ENCODE data around the gene LIME1. TPM values are rescaled to one million over a fixed set of nuclear protein-coding genes. Genes with fewer than 3 reads are reported as not detected.

LIME1 gene
- total RNA-seq, 2 experiments from 2014 or later = 49.2 to 138 TPM

DNA sequence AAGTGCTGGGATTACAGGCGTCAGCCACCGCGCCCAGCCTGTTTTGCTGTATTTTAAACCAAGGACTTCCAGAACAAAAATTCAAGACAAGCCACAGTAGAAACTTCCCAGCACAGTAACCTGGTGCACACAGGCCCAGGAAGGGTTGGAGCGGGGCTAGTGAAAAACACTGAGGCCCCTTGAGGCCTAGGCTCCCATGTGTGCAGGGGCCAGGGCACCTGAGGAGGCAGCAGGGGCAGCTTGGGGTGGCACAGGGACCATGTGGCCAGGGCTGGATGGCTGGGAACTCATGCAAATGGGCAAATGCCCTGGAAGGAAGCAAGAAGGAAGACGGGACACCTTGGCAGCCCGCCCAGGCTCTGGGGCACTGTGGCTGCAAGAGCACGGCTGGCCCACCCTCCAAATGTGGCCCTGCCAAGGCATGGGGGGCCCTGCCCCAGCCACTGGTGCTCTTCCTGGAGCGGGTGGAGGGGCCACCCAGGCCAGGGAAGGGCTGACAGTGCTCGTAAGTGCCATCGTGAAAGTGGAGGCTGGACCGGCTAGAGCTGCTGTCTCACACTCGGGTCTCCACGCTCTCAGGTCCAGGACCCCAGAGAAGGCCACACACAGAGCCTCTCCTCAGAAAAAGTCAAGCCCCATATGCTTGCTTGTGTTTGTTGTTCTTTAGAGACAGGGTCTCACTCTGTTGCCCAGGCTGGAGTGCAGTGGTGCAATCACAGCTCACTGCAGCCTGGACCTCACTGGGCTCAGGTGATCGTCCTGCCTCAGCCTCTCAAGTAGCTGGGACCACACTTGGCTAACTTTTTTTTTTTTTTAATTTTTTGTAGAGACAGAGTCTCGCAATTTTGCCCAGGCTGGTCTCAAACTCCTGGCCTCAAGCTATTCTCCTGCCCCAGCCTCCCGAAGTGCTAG is 13.4 kb downstream of the LIME1 start:
- DNase-seq = no peak
- ATAC-seq = no peak
- no peaks in the 10 kb centered on the region for H3K9me3 Mint-ChIP-seq (ENCODE audit: low read depth)
- no peaks in the 10 kb centered on the region for H3K36me3 Mint-ChIP-seq
- no peak overlapping the region for H3K4me3 Mint-ChIP-seq
- CTCF ChIA-PET = interaction anchor here (0.8 to 3.0 kb wide), 11 partner anchors 8 to 212 kb away, joined by 3 to 18 read pairs (median 4); partner anchors contain the start of genes ARFRP1, LIME1, PTK6 and RTEL1
- H3K27me3 Mint-ChIP-seq = no peaks in the 10 kb centered on the region
- peaks cover 18% of the 10 kb centered on the region for H3K4me1 Mint-ChIP-seq
- H3K27ac Mint-ChIP-seq = peak overlapping the region; percentile 40

DNA sequence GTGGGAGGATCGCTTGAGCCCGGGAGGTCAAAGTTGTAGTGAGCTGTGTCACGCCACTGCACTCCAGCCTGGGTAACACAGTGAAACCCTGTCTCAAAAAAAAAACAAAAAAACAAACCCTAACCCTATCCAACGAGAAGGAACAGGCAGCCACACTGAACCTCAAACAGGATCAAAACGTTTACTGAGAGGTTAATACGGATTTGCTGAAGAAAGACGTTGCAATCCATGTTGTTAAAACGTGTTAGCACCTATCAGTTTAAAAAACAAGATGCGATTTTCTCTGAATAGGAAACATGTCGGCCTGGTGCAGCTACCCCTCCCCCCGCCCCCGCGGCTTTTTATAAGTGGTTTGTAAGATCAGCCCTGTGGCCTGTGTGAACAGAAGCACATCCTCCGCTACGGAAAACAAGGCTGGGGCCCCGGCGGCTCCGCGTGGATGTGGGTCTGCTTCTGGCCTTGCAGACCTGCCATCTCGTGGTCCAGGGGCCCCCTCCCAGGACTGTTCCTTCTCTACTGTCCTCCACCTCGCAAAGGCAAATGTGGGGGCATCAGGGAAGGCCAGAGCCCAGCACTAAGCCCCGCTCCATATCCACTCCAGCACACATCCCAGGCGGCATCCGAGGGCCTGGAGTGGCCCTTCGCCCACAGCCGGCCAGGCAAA is 14.5 kb downstream of the LIME1 start:
- Mint-ChIP-seq H3K9me3 (ENCODE audit: low read depth) (no peaks in the 10 kb centered on the region), H3K27ac (peak overlapping the region; percentile 93), H3K27me3 (no peaks in the 10 kb centered on the region), H3K4me1 (peaks cover 18% of the 10 kb centered on the region), H3K4me3 (peak overlapping the region; percentile 62), H3K36me3 (no peaks in the 10 kb centered on the region)
- CTCF ChIA-PET = interaction anchor here (0.6 to 3.0 kb wide), 13 partner anchors 9 to 255 kb away, joined by 3 to 18 read pairs (median 4); partner anchors contain the start of genes ARFRP1, LIME1, PTK6 and RTEL1
- ATAC-seq (peak; percentile 83), DNase-seq (peak; percentile 81)

DNA sequence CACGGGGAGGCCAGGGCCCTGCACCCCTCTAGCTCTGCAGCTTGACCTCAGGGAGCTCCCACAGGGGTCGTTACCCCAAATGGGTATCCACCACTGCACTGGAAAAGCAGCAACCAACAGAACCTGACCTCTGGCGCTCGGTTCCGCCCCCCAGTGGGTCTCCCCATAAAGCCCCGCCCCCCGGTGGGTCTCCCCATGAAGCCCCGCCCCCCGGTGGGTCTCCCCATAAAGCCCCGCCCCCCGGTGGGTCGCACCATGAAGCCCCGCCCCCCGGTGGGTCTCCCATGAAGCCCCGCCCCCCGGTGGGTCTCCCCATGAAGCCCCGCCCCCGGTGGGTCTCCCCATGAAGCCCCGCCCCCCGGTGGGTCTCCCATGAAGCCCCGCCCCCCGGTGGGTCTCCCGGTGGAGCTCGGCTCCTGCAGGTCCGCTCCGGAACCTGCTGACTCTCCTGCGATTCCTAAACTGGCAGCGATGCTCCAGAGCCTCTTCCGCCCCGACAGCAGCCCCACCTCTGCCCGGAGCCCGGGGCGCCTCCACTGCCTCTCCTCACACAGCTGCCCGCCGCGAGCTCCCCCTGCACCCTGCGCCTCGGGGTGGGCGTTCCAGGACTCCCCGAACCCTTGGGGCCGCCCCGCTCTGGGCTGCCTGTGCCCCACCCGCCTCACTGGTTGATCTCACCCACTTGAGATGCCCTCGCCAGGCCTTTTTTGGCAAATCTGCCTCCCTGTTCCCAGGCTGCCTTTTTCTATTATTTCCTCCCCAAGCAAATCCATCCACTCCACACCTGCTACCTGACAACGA is 15.2 kb downstream of the LIME1 start:
- CTCF ChIA-PET = interaction anchor here (0.9 to 3.0 kb wide), 7 partner anchors 10 to 93 kb away, joined by 3 to 18 read pairs (median 6); partner anchors contain the start of genes ARFRP1, LIME1, RTEL1 and SLC2A4RG
- H3K9me3 Mint-ChIP-seq (ENCODE audit: low read depth) = no peaks in the 10 kb centered on the region
- peak overlapping the region; percentile 93 for H3K27ac Mint-ChIP-seq
- H3K36me3 Mint-ChIP-seq = no peaks in the 10 kb centered on the region
- H3K4me1 Mint-ChIP-seq = peaks cover 25% of the 10 kb centered on the region
- peak overlapping the region; percentile 62 for H3K4me3 Mint-ChIP-seq
- no peaks in the 10 kb centered on the region for H3K27me3 Mint-ChIP-seq
- ATAC-seq (peak; percentile 46), DNase-seq (peak; percentile 68)

DNA sequence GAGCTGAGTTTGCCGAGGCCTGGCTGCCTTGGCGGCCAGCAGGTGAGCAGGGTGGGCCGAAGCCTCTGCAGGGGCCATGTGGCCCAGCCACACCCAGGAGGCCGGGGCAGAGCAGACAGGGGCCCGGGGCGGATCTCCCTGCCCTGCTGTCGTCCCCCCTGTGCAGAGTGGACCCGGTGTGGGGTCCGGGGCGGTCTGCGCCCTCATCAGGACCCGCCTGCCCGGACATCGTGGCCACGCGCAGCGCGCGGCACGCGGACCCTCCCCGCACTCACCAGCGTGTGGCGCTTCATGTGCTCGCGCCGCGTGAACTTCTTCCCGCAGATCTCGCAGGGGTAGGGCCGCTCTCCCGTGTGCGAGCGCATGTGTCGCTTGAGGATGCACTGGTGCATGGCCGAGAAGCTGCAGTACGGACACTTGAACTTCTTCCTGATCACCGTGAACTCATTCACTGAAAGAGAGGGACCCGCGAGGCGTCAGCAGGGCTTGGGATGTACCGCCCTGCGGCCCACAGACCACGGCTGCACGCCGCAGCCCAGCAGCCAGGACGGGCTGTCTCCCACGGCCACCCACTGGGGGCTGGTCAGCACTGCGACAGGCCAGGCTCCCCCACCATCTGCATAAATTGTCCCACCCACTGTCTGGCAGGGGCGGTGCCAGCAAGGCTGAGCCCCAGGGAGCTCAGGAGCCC is 16.1 kb downstream of the LIME1 start:
- Mint-ChIP-seq H3K36me3 (no peaks in the 10 kb centered on the region), H3K27ac (no peak overlapping the region), H3K9me3 (ENCODE audit: low read depth) (no peaks in the 10 kb centered on the region), H3K4me3 (no peak overlapping the region), H3K27me3 (no peaks in the 10 kb centered on the region), H3K4me1 (peaks cover 30% of the 10 kb centered on the region)
- ATAC-seq = no peak
- CTCF ChIA-PET = interaction anchor here (0.5 to 1.0 kb wide), 3 partner anchors 33 to 94 kb away, joined by 3 to 5 read pairs (median 3); partner anchors contain the start of gene RTEL1
- no peak for DNase-seq

DNA sequence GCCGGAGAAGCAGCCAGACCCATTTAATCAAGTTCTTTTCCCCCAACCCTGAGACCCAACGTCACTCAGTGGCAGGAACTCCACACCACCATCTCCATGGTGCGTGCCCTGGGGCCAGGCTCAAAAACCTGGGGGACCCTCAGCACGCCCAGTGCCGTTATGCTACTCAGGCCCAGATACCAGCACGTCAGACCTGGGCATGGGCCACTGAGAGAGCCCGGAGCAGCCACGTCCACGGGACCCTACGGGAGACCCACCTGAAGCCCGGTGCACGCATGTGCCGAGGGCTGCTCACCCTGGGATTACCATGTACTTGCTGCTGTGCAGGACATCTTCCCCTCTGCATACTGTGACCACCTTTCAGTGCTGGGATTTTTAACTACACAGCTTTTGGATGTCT is 16.9 kb downstream of the LIME1 start:
- Mint-ChIP-seq H3K9me3 (ENCODE audit: low read depth) (no peaks in the 10 kb centered on the region), H3K27ac (no peak overlapping the region), H3K4me3 (no peak overlapping the region), H3K4me1 (peaks cover 30% of the 10 kb centered on the region), H3K36me3 (no peaks in the 10 kb centered on the region), H3K27me3 (peaks cover 3% of the 10 kb centered on the region)
- no peak for ATAC-seq
- CTCF ChIA-PET = interaction anchor here (0.5 kb wide), 1 partner anchor 41 kb away, joined by 3 read pairs; no protein-coding TSS in a partner anchor
- no peak for DNase-seq

DNA sequence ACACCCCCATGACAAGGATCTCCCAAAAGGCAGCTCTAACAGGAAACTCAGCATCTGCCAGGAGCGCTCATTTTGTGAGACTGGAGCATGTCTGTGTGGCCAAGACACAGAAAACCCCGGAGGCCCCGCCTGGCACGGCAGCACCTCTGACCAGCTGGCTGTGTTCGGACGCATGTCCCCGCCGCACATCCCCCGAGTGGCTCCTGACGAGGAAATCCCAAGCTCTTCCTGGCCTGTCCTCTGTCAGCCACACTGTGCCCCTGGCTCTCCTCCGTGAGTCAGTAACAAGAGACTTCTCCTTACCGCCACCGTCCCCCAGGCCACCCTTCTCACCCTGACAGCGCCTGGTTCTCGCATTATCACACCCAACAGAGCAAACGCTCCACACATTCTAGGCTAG is 17.5 kb downstream of the LIME1 start:
- Mint-ChIP-seq H3K4me1 (peaks cover 30% of the 10 kb centered on the region), H3K9me3 (ENCODE audit: low read depth) (no peaks in the 10 kb centered on the region), H3K36me3 (no peaks in the 10 kb centered on the region), H3K27ac (no peak overlapping the region), H3K4me3 (no peak overlapping the region), H3K27me3 (peaks cover 5% of the 10 kb centered on the region)
- DNase-seq (no peak), ATAC-seq (no peak)
- CTCF ChIA-PET = no interaction called here

DNA sequence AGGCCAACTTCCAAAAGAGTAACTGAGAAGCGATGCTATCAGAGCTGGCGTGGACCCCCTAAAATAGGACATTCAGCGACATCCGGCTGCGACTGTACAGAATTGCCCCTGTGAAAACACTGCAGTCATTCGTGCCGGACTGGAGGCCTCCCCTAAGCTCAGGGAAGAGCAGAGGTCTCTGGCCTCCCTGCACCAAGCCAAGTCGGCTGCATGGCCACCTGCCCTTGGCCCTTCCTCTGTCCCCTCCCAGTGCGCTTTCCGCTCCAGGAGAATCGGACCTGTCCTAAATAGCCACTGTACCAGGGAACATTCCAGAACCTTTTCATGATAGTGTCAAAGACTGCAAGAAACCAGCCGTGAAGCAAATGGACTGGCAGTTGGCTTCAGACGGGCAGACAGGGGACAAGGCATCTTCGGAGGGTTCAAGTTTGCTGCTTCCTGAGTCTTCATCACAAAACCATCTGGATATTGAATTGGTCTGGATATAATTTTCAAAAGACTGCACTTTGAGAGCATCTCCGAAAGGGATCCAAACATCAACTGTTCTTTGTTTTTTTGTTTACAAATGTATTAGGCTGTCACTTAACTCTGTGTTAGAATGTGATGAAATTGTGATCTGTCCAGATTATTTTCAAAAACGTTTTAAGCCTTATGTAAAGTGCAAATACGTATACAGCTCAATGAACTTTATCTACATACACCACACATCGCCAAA is 19.6 kb downstream of the LIME1 start:
- Mint-ChIP-seq H3K9me3 (ENCODE audit: low read depth) (no peaks in the 10 kb centered on the region), H3K27me3 (peaks cover 6% of the 10 kb centered on the region), H3K36me3 (no peaks in the 10 kb centered on the region), H3K27ac (no peak overlapping the region), H3K4me1 (peaks cover 18% of the 10 kb centered on the region), H3K4me3 (no peak overlapping the region)
- ATAC-seq = no peak
- no peak for DNase-seq
- CTCF ChIA-PET = interaction anchor here (0.6 to 1.6 kb wide), 3 partner anchors 23 to 30 kb away, joined by 4 read pairs; no protein-coding TSS in a partner anchor

DNA sequence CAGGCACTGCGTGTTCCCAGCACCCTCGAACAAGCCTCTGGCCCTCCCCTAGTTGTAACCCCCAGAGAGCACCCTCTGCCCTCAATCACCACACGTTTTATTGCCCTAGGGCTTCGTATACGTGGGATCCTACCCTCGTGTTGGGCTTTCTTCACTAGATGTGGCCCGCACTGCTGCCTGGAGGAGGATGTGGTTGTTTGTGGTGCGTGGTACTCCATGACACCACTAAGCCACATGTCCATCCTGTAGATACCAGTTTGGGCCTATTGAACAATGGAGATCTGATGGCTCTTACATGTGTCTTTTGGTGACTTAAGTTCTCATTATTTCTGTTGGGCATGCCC is 20.2 kb downstream of the LIME1 start:
- CTCF ChIA-PET = interaction anchor here (0.6 to 1.6 kb wide), 2 partner anchors 23 to 29 kb away, joined by 4 read pairs; no protein-coding TSS in a partner anchor
- Mint-ChIP-seq H3K4me3 (no peak overlapping the region), H3K9me3 (ENCODE audit: low read depth) (no peaks in the 10 kb centered on the region), H3K27ac (no peak overlapping the region), H3K36me3 (no peaks in the 10 kb centered on the region), H3K27me3 (peaks cover 7% of the 10 kb centered on the region), H3K4me1 (peaks cover 15% of the 10 kb centered on the region)
- peak; percentile 58 for ATAC-seq
- DNase-seq = peak; percentile 73

DNA sequence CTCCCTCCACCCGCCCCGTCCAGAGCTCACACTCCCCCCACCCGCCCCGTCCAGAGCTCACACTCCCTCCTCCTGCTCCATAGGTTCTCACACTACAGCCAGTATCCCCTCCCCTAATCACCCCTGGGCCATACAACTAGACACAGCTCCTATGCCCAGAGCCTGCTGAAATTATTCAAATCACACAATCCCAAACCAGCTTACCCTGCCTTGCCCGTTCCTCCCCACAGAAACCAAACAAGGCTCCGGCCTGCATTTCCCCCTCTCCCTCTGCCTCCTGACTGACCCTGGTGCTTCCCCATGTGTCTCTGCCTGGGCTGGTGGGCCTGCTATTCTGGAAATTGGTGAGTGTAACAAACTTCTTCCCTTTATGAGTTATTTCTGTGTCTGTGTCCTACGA is 21.7 kb downstream of the LIME1 start:
- peaks cover 16% of the 10 kb centered on the region for H3K27me3 Mint-ChIP-seq
- DNase-seq (no peak), ATAC-seq (no peak)
- H3K9me3 Mint-ChIP-seq (ENCODE audit: low read depth) = no peaks in the 10 kb centered on the region
- CTCF ChIA-PET = interaction anchor here (0.7 kb wide), 1 partner anchor 17 kb away, joined by 3 read pairs; no protein-coding TSS in a partner anchor
- no peak overlapping the region for H3K4me3 Mint-ChIP-seq
- H3K4me1 Mint-ChIP-seq = peaks cover 12% of the 10 kb centered on the region
- H3K36me3 Mint-ChIP-seq = no peaks in the 10 kb centered on the region
- H3K27ac Mint-ChIP-seq = no peak overlapping the region

DNA sequence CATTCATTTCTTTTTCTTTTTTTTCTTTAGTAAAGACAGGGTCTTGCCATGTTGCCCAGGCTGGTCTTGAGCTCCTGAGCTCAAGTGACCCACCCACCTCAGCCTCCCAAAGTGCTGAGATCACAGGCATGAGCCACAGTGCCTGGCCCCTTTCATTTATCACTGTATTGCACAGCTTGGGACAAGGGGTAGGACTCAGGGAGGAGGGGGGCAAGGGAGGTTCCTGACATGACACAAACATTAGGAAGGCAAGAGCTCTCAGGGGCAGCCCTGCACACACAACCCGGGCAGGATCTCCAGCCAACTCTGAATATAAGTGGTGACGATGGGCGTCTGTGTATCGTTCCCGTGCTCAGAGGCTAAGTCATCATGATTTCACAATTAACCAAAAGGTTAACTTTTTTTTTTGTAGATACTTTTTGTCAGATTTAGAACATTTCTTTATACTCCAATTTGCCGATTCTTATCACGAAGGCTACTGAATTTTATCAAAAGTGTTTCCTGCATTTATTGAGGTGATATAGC is 23.0 kb downstream of the LIME1 start:
- Mint-ChIP-seq H3K4me3 (no peak overlapping the region), H3K27me3 (peaks cover 21% of the 10 kb centered on the region), H3K4me1 (peaks cover 12% of the 10 kb centered on the region), H3K9me3 (ENCODE audit: low read depth) (no peaks in the 10 kb centered on the region), H3K27ac (no peak overlapping the region), H3K36me3 (no peaks in the 10 kb centered on the region)
- no peak for DNase-seq
- no peak for ATAC-seq
- CTCF ChIA-PET = no interaction called here

DNA sequence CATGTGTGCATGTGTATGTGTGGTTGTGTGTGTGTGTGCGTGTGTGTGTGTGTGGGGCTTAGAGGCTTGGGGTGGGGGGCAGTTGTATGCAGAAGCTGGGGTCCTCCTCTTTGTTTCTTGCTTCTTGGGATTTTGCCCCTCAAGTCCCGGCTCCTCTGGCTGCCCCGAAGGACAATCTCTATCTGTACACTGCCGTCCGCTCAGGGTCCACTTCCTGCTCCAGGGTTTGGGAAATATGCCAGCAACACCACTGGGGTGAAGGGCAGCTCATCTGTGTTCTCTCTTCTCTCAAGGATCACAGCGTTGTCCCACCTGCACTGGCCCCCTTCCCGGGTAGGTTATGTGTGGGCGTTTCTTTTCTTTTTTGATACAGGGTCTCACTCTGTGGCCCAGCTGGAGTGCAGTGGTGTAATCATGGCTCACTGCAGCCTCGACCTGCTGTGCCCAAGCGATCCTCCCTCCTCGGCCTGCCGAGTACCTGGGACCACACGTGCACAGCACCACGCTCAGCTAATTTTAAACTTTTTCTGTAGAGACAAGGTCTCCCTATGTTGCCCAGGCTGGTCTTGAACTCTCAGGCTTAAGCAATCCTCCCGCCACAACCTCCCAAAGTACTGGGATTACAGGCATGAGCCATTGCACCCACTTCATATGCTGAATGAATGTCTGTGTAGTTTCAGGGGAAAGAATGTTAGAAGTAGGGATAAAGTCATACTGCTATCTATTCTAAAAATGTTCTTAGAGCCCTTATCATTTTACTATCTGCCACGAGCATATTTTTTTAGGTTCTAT is 28.8 kb downstream of the LIME1 start:
- Mint-ChIP-seq H3K4me1 (no peaks in the 10 kb centered on the region), H3K4me3 (no peak overlapping the region), H3K27me3 (peaks cover 14% of the 10 kb centered on the region), H3K27ac (no peak overlapping the region), H3K9me3 (ENCODE audit: low read depth) (no peaks in the 10 kb centered on the region), H3K36me3 (no peaks in the 10 kb centered on the region)
- CTCF ChIA-PET = interaction anchor here (0.6 kb wide), 1 partner anchor 148 kb away, joined by 3 read pairs; no protein-coding TSS in a partner anchor
- ATAC-seq (no peak), DNase-seq (no peak)

Measured in activated CD8-positive, alpha-beta memory T cell treated with anti-CD3 and anti-CD28 coated beads, Interleukin-2, amount 10 ng/mL, durations not matched to agents 7 days and 5 days (primary cell).